NCI-H1105 treated with DMSO at 0.1 percent for 48 hours (cell line): ENCODE data around the gene ZNF839.

Experiments
- DNase-seq: peaks from one replicate; lab custom pipeline; 2025; lab: John Stamatoyannopoulos, UW

Gene ZNF839

DNA sequence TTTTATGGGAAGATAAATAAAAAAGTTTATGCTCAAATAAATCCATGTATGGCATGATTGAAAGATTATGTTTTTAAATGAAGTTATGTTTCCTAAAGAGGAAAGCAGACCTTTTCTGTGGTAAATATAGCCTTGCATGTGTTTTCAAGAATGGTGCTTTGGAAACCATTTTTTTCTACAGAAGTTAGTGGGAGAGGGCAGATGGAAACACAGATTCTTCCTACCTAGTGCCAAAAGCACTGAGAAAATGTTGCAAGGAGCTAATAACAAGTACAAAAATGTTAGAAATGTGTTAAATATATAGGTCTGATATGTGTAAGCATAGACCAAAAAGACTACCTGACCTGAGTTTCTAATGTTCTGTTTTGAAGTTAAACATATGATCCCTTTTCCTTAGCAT lies 67.5 kb downstream of the ZNF839 start:
- DNase-seq = no peak

DNA sequence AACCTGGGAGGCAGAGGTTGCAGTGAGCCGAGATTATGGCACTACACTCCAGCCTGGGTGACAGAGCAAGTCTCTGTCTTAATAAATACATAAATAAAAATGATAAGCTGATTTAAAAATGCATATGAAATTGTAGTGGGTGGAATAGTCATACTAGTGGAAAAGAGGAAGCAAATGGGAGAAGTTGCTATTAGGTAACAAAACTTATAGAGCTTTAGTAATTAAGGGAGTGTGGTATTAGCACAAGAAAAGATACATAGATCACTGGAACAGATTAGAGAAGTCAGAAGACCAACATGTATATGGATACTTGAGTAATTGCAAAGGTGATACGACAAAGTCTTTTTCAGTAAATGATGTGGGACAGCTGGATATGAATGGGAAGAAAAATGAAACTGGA lies 69.7 kb downstream of the ZNF839 start:
- no peak for DNase-seq

DNA sequence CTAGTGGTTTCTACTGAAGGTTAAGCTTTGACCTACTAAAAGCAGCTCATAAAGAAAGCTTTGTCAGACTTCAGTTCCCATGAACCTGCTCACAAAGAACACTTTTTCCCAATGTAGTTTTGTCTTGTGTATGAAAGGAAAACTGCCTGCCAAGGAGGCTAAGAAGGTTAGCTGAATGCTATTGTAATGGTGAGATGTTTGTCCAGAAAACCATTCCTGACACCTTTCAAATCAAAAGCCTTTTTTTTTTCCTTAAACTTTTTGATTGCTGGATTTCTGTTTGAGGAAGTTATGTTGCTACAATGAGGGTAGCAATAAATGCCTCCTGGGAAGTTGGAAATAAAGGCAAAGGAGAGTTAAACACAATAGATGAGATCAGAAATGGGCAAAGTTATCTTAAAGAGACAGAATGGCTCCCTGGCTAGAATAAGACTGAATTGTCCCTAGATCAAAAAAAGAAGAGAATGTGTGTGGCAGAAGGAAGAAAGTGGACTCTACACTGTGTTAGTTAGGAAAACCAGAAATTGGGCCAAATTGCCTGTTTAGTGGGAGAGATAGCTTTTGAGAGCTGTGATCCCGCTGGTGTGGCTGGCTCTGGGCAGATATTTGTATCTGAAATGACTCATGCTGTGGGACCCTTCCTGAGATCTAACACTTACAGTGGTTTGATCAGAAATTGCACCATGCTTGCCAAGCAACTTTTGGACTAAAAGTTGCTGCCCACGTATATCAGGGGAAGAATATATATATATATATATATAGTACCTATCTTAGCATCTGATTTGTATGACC lies 70.7 kb downstream of the ZNF839 start:
- DNase-seq = no peak
